ENCODE data around the gene EPHB2. TPM values are rescaled to one million over a fixed set of nuclear protein-coding genes. Genes with fewer than 3 reads are reported as not detected.

The EPHB2 gene
- total and polyA plus RNA-seq, 9 donors = 2.5 to 55.1 (median 15.1) TPM

DNA sequence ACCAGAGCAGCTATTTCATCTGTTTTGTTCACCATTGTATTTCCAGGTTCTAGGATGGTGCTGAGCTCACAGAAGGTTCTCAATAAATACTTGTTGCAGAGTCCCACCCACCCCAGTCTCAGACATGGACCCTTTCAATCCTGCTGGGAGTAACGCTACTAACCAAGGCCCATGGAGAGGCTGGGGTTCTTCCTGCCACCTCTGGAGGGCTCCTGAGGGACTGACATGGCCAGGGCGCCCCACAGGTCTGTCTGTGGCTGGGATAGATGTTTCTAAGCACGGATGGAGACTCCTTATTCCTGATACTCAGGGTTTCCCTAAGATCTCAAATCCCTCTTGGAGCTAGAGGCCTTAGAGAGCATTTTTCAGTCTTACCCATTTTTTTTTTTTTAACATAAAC, 87.4 kb downstream of the EPHB2 start:
- DNase-seq = no peak
- Histone ChIP-seq H3K27me3 (no peaks in the 10 kb centered on the region), H3K4me3 (no peak overlapping the region), H3K4me1 (ENCODE audit: insufficient read depth) (peaks cover 23% of the 10 kb centered on the region), H3K27ac (no peak overlapping the region), H3K36me3 (no peaks in the 10 kb centered on the region), H3K9me3 (no peaks in the 10 kb centered on the region)
- 84 to 93% (median 85%) methylated on average over 3 of the region's 3 CpGs for WGBS, 3 donors
- TF ChIP-seq CTCF (IDR thresholded peaks at IDR 0.05) (no peak), EP300 (IDR thresholded peaks at IDR 0.05) (no peak), POLR2A (IDR thresholded peaks at IDR 0.05) (no peak)
- intact Hi-C loops (cut with DNase I) = no loop called here

GRCh38 chr1:22799971-22800370, 89.3 kb downstream of the EPHB2 start:
- intact Hi-C loops (cut with DNase I) = no loop called here
- Histone ChIP-seq H3K9me3 (no peaks in the 10 kb centered on the region), H3K27me3 (no peaks in the 10 kb centered on the region), H3K36me3 (no peaks in the 10 kb centered on the region), H3K27ac (no peak overlapping the region), H3K4me3 (no peak overlapping the region), H3K4me1 (ENCODE audit: insufficient read depth) (peaks cover 18% of the 10 kb centered on the region)
- TF ChIP-seq EP300 (IDR thresholded peaks at IDR 0.05) = no peak
- no peak for TF ChIP-seq POLR2A (IDR thresholded peaks at IDR 0.05)
- no peak for TF ChIP-seq CTCF (IDR thresholded peaks at IDR 0.05)
- no peak for DNase-seq
- WGBS, 3 donors = 84 to 90% (median 84%) methylated on average over 15 to 16 of the region's 16 CpGs

DNA sequence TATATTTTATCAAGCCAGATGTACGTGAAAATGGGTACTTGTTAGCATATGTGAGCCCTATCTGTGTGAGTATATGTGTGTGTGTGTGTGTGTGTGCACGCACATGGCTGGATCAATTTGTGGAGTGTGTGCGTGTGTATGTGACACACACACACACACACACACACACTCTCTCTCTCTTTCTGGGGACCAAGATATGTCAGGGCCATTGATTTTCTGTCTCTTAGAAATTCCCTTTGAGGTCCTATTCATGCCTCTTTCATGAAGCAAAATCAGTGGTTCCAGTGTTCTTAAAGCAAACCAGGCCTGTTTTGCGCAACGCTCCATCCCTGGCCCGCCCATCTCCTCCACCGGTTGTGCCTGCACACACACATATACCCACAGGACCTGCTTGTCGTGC, 90.0 kb downstream of the EPHB2 start:
- 88 to 94% (median 92%) methylated on average over 8 of the region's 8 CpGs for WGBS, 3 donors
- no peak overlapping the region for H3K27ac ChIP-seq
- intact Hi-C loops (cut with DNase I) = no loop called here
- TF ChIP-seq POLR2A (IDR thresholded peaks at IDR 0.05) = no peak
- no peak for TF ChIP-seq EP300 (IDR thresholded peaks at IDR 0.05)
- TF ChIP-seq CTCF (IDR thresholded peaks at IDR 0.05) = no peak
- H3K4me1 ChIP-seq (ENCODE audit: insufficient read depth) = peaks cover 16% of the 10 kb centered on the region
- no peaks in the 10 kb centered on the region for H3K36me3 ChIP-seq
- no peak for DNase-seq
- H3K4me3 ChIP-seq = no peak overlapping the region
- no peaks in the 10 kb centered on the region for H3K27me3 ChIP-seq
- no peaks in the 10 kb centered on the region for H3K9me3 ChIP-seq

- Histone ChIP-seq H3K4me3 (no peak overlapping the region), H3K27ac (no peak overlapping the region), H3K4me1 (ENCODE audit: insufficient read depth) (peaks cover 13% of the 10 kb centered on the region), H3K9me3 (no peaks in the 10 kb centered on the region), H3K27me3 (no peaks in the 10 kb centered on the region), H3K36me3 (no peaks in the 10 kb centered on the region)
- intact Hi-C loops (cut with DNase I) = no loop called here
- TF ChIP-seq CTCF (IDR thresholded peaks at IDR 0.05) (no peak), EP300 (IDR thresholded peaks at IDR 0.05) (no peak), POLR2A (IDR thresholded peaks at IDR 0.05) (no peak)
- WGBS, 3 donors = 90 to 94% (median 94%) methylated on average over 9 of the region's 9 CpGs
- DNase-seq = no peak
Measured at GRCh38 chr1:22801347-22801746, 90.7 kb downstream of the EPHB2 start.

GRCh38 chr1:22801761-22802160, 91.1 kb downstream of the EPHB2 start:
- TF ChIP-seq POLR2A (IDR thresholded peaks at IDR 0.05) = no peak
- no peak for TF ChIP-seq CTCF (IDR thresholded peaks at IDR 0.05)
- TF ChIP-seq EP300 (IDR thresholded peaks at IDR 0.05) = no peak
- DNase-seq = no peak
- WGBS, 3 donors = 88 to 91% (median 89%) methylated on average over 19 of the region's 19 CpGs
- Histone ChIP-seq H3K9me3 (no peaks in the 10 kb centered on the region), H3K36me3 (no peaks in the 10 kb centered on the region), H3K4me1 (ENCODE audit: insufficient read depth) (peaks cover 11% of the 10 kb centered on the region), H3K27ac (no peak overlapping the region), H3K4me3 (no peak overlapping the region), H3K27me3 (no peaks in the 10 kb centered on the region)
- intact Hi-C loops (cut with DNase I) = no loop called here
